Rectal smooth muscle tissue (tissue), 1 donor: Measurements from ENCODE around the gene KIAA1217.

ENCODE experiments used
- H3K27ac ChIP-seq: one replicate; pipeline ENCODE4 v1.7.0; 2013; ENCODE audit warnings: low read depth, low read length, inconsistent platforms
- H3K27me3 ChIP-seq: one replicate; pipeline ENCODE4 v1.7.0; 2013; ENCODE audit warnings: low read length; ENCODE audit not compliant: control insufficient read depth, insufficient read depth
- H3K36me3 ChIP-seq: one replicate; pipeline ENCODE4 v1.7.0; 2013; ENCODE audit warnings: low read length; ENCODE audit not compliant: control insufficient read depth, insufficient read depth
- H3K4me1 ChIP-seq: one replicate; pipeline ENCODE4 v1.7.0; 2013; ENCODE audit warnings: low read length; ENCODE audit not compliant: control insufficient read depth, insufficient read depth
- H3K4me3 ChIP-seq: one replicate; pipeline ENCODE4 v1.7.0; 2013; ENCODE audit warnings: low read length
- H3K9ac ChIP-seq: one replicate; pipeline ENCODE4 v1.7.0; 2013; ENCODE audit warnings: low read length

Gene KIAA1217

GRCh38 chr10:24453404-24453830, 244.5 kb downstream of the KIAA1217 start:
- Histone ChIP-seq H3K27me3 (no peaks in the 10 kb centered on the region), H3K4me1 (peaks cover 2% of the 10 kb centered on the region), H3K36me3 (no peaks in the 10 kb centered on the region), H3K4me3 (no peak overlapping the region), H3K27ac (no peak overlapping the region), H3K9ac (no peak overlapping the region)

GRCh38 chr10:24453973-24454372, 245.0 kb downstream of the KIAA1217 start:
- Histone ChIP-seq H3K4me1 (peaks cover 2% of the 10 kb centered on the region), H3K27me3 (no peaks in the 10 kb centered on the region), H3K4me3 (no peak overlapping the region), H3K36me3 (no peaks in the 10 kb centered on the region), H3K27ac (no peak overlapping the region), H3K9ac (no peak overlapping the region)

- Histone ChIP-seq H3K36me3 (no peaks in the 10 kb centered on the region), H3K4me1 (peaks cover 2% of the 10 kb centered on the region), H3K4me3 (no peak overlapping the region), H3K27me3 (no peaks in the 10 kb centered on the region), H3K9ac (no peak overlapping the region), H3K27ac (no peak overlapping the region)
Measured at GRCh38 chr10:24455447-24455846, 246.5 kb downstream of the KIAA1217 start.

- peaks cover 2% of the 10 kb centered on the region for H3K4me1 ChIP-seq
- H3K27me3 ChIP-seq = no peaks in the 10 kb centered on the region
- H3K9ac ChIP-seq = no peak overlapping the region
- no peaks in the 10 kb centered on the region for H3K36me3 ChIP-seq
- no peak overlapping the region for H3K4me3 ChIP-seq
- H3K27ac ChIP-seq = no peak overlapping the region
Measured at GRCh38 chr10:24456322-24456721, 247.4 kb downstream of the KIAA1217 start.

GRCh38 chr10:24457661-24458318, 248.9 kb downstream of the KIAA1217 start:
- Histone ChIP-seq H3K27me3 (no peaks in the 10 kb centered on the region), H3K4me3 (no peak overlapping the region), H3K4me1 (peaks cover 2% of the 10 kb centered on the region), H3K27ac (no peak overlapping the region), H3K36me3 (no peaks in the 10 kb centered on the region), H3K9ac (no peak overlapping the region)

GRCh38 chr10:24459836-24460235, 250.9 kb downstream of the KIAA1217 start:
- H3K36me3 ChIP-seq = no peaks in the 10 kb centered on the region
- no peak overlapping the region for H3K4me3 ChIP-seq
- no peaks in the 10 kb centered on the region for H3K4me1 ChIP-seq
- H3K9ac ChIP-seq = no peak overlapping the region
- no peaks in the 10 kb centered on the region for H3K27me3 ChIP-seq
- H3K27ac ChIP-seq = no peak overlapping the region

GRCh38 chr10:24462291-24462813, 253.4 kb downstream of the KIAA1217 start:
- Histone ChIP-seq H3K27me3 (no peaks in the 10 kb centered on the region), H3K27ac (no peak overlapping the region), H3K9ac (no peak overlapping the region), H3K36me3 (no peaks in the 10 kb centered on the region), H3K4me3 (no peak overlapping the region), H3K4me1 (no peaks in the 10 kb centered on the region)

- Histone ChIP-seq H3K4me3 (no peak overlapping the region), H3K36me3 (no peaks in the 10 kb centered on the region), H3K9ac (no peak overlapping the region), H3K4me1 (no peaks in the 10 kb centered on the region), H3K27ac (no peak overlapping the region), H3K27me3 (no peaks in the 10 kb centered on the region)
Measured at GRCh38 chr10:24462889-24463552, 254.1 kb downstream of the KIAA1217 start.

- no peak overlapping the region for H3K4me3 ChIP-seq
- no peaks in the 10 kb centered on the region for H3K4me1 ChIP-seq
- peak overlapping the region; percentile 47 for H3K9ac ChIP-seq
- peak overlapping the region; percentile 4 for H3K27ac ChIP-seq
- H3K36me3 ChIP-seq = no peaks in the 10 kb centered on the region
- H3K27me3 ChIP-seq = no peaks in the 10 kb centered on the region
Measured at GRCh38 chr10:24463611-24464426, 254.9 kb downstream of the KIAA1217 start.

GRCh38 chr10:24465124-24465874, 256.4 kb downstream of the KIAA1217 start:
- H3K9ac ChIP-seq = no peak overlapping the region
- no peaks in the 10 kb centered on the region for H3K4me1 ChIP-seq
- peak overlapping the region; percentile 37 for H3K4me3 ChIP-seq
- H3K27me3 ChIP-seq = no peaks in the 10 kb centered on the region
- peak overlapping the region; percentile 16 for H3K27ac ChIP-seq
- no peaks in the 10 kb centered on the region for H3K36me3 ChIP-seq

- no peaks in the 10 kb centered on the region for H3K36me3 ChIP-seq
- H3K27me3 ChIP-seq = no peaks in the 10 kb centered on the region
- no peak overlapping the region for H3K9ac ChIP-seq
- H3K27ac ChIP-seq = peak overlapping the region; percentile 16
- no peaks in the 10 kb centered on the region for H3K4me1 ChIP-seq
- H3K4me3 ChIP-seq = peak overlapping the region; percentile 37
Measured at GRCh38 chr10:24465891-24466818, 257.2 kb downstream of the KIAA1217 start.
